ENCODE data around the gene ATP1A2.

GRCh38 chr1:160104486-160104885 lies 11.1 kb upstream of the ATP1A2 start:
- TF ChIP-seq CTCF (IDR thresholded peaks at IDR 0.05) (no peak), POLR2AphosphoS5 (IDR thresholded peaks at IDR 0.05) (no peak)
